Stimulated activated CD8-positive, alpha-beta memory T cell treated with anti-CD3 and anti-CD28 coated beads, Interleukin-15, amount 100 ng/mL, for 24 hours (primary cell): ENCODE measurements around the gene NLRP1.
"Not testable (repeated sequence)": the region's sequence is repeated elsewhere in the genome, so short reads cannot be mapped to it uniquely, and the experiment has no call there.

Experiments used
- DNase-seq: peaks from one replicate; pipeline ENCODE4 v3.0.0-alpha.2; 2020; ENCODE audit warnings: low read depth

The NLRP1 gene

GRCh38 chr17:5587438-5588032, 3.2 kb upstream of the NLRP1 start:
- DNase-seq: no peak

- DNase-seq: no peak
Observed at GRCh38 chr17:5585836-5586521, 1.7 kb upstream of the NLRP1 start.

- no peak for DNase-seq
Observed at GRCh38 chr17:5585287-5585794, 1.0 kb upstream of the NLRP1 start.

- no peak for DNase-seq
Observed at GRCh38 chr17:5583426-5584382, 605 bp downstream of the NLRP1 start.

- no peak for DNase-seq
Observed at GRCh38 chr17:5582209-5583185, 1.8 kb downstream of the NLRP1 start.

GRCh38 chr17:5581655-5582054, 2.7 kb downstream of the NLRP1 start:
- DNase-seq: no peak

- no peak for DNase-seq
Observed at GRCh38 chr17:5580969-5581368, 3.3 kb downstream of the NLRP1 start.

- DNase-seq: no peak
Observed at GRCh38 chr17:5580367-5580766, 3.9 kb downstream of the NLRP1 start.

- not testable (repeated sequence) for DNase-seq
Observed at GRCh38 chr17:5578768-5579167, 5.5 kb downstream of the NLRP1 start.

GRCh38 chr17:5573017-5573416, 11.3 kb downstream of the NLRP1 start:
- DNase-seq: not testable (repeated sequence)

GRCh38 chr17:5571281-5571680, 13.0 kb downstream of the NLRP1 start:
- DNase-seq: no peak

- DNase-seq: no peak
Observed at GRCh38 chr17:5565808-5566207, 18.5 kb downstream of the NLRP1 start.

- no peak for DNase-seq
Observed at GRCh38 chr17:5563456-5563855, 20.9 kb downstream of the NLRP1 start.

GRCh38 chr17:5562661-5563360, 21.5 kb downstream of the NLRP1 start:
- no peak for DNase-seq

- no peak for DNase-seq
Observed at GRCh38 chr17:5561736-5562571, 22.4 kb downstream of the NLRP1 start.

GRCh38 chr17:5560361-5560988, 23.8 kb downstream of the NLRP1 start:
- DNase-seq: no peak

GRCh38 chr17:5558815-5559785, 25.2 kb downstream of the NLRP1 start:
- no peak for DNase-seq

GRCh38 chr17:5557990-5558389, 26.3 kb downstream of the NLRP1 start:
- no peak for DNase-seq
